T1000 (cell line): ENCODE data around the gene ZNF138.

Source experiments
- DNase-seq: peaks from one replicate; lab custom pipeline; 2025; ENCODE audit warnings: mixed read lengths; lab: John Stamatoyannopoulos, UW

Gene ZNF138

GRCh38 chr7:64875658-64876406 is 81.6 kb downstream of the ZNF138 start:
- no peak for DNase-seq

- peak; percentile 18 for DNase-seq
These were observed 82.8 kb downstream of the ZNF138 start for GRCh38 chr7:64876792-64877713.

DNA sequence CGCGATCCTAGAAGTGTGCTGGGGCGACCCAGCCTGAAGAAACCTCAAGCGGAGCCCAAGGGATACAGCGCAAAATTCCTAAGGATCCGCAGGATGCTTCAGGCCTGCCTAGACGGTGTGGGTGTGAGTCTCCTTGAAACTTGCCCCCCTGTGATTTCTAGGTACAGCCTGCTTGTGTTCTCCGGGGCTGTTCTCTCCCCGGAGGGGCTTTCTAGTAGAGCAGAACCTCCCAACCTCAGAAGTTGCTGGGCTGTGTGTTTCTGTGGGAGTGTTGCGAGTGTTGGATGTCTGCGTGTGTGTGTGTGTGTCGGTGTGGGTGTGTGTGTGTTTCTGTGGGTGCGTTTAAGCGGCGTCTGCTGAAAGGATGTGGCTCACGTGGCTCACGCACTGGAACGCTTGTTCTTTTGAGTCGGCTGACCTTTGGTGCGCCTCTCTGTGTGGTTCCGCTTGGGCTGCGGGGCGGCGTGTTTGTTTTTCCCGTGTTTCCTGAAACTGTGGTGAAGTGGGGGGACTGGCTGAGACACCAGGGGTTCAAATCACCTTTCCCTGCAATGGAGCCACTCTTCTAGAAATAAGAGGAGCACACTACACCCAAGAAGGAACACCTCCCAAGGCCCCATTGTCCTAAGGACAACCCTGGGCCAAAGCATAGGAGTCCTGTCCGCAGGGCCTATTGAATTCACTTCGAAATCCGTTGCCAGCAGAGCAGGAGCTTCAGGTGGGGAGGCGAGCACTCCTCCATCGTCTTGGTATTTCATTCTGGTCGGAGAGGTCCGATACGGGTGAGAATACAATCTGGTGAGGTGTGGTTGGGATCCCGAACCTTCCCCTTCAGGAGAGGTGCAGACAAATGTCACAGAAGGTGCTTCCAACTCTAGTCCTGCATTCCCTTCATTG is 83.7 kb downstream of the ZNF138 start:
- no peak for DNase-seq

GRCh38 chr7:64878684-64879083 is 84.5 kb downstream of the ZNF138 start:
- DNase-seq: peak; percentile 11

DNA sequence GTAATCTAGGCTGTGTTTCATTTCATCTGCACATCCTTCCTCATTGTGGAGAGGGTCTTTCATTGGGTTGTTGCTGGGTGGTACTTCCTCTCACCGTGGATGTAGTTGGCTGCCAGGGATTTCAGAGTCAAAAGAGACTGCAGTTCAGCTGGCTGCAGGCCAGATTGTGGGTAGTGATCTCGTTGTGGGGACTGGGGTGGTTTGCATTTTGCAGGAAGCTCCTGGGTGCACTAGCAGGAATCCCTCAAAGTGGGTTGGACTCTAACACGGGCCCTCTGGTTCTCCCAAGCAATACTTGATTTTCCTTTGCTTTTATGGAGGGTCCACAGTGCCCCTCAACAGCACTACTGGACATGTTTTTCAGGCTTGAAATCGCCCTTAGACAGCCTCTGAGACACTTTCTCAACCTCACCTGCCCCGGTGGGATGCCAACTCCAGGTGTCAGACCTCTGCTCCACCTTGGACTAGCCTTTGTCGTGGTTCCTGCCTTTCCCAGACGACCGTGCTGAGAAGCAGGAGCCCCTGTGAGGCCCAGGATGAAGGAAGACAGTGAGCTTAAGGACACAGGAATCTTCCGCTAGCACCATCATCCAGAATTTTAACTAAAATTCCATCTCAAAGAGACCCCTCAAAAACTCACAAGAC is 85.0 kb downstream of the ZNF138 start:
- DNase-seq: no peak

DNA sequence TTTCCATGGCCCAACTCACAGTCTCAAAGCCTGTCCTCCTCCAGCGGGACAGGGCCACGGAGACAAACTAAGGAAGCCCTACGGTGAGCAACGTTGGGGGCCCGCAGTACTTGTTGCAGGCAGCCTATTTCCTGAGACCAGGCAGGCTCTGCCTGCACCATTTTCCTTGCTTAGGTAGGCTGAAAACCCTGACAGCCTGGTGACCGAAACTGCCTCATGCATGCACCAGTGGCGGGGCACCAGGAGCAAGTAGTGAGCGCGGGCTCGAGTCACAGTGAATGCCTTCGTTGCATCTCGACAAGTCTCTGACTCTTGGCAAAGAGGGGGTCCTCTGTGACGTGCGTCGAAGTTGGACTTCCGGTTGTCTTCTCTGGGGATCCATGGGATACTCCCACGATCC is 85.6 kb downstream of the ZNF138 start:
- no peak for DNase-seq

- DNase-seq: no peak
These were observed 86.4 kb downstream of the ZNF138 start for GRCh38 chr7:64880322-64881297.

- no peak for DNase-seq
These were observed 87.4 kb downstream of the ZNF138 start for GRCh38 chr7:64881461-64882287.

- DNase-seq: no peak
These were observed 88.3 kb downstream of the ZNF138 start for GRCh38 chr7:64882341-64883112.
